Thyroid gland (tissue), 4 donors: ENCODE results near the gene WDR90. TPM values are rescaled to one million over a fixed set of nuclear protein-coding genes. Genes with fewer than 3 reads are reported as not detected.
A peak's percentile ranks its signal among the peaks of the same experiment; 100 is the strongest.

Source experiments
- DNase-seq, 2 donors: peaks; one replicate each; pipeline ENCODE4 v3.0.0-alpha.2; 2019
- H3K27ac ChIP-seq, 3 donors: fragments of 200-600 bp; sonication (generic); 1 replicate in 2 of 3; 2 replicates in 1 of 3; pipeline ENCODE4 v1.5.1; 2016 to 2019; ENCODE audit warnings: mild to moderate bottlenecking in 1 of 3, moderate library complexity in 1 of 3
- H3K27me3 ChIP-seq: fragments of 200-600 bp; sonication (generic); one replicate; pipeline ENCODE4 v1.5.1; 2019
- H3K36me3 ChIP-seq, 2 donors: fragments of 200-600 bp; sonication (generic); one replicate each; pipeline ENCODE4 v1.5.1; 2016 to 2019
- H3K4me1 ChIP-seq, 2 donors: fragments of 200-600 bp; sonication (generic); one replicate each; pipeline ENCODE4 v1.5.1; 2017 to 2019
- H3K4me3 ChIP-seq, 3 donors: fragments of 200-600 bp; sonication (generic); replicated peaks in 1 of 3; 1 replicate in 2 of 3; 2 replicates in 1 of 3; pipeline ENCODE4 v1.5.1; 2016; ENCODE audit warnings: mild to moderate bottlenecking in 1 of 3
- H3K9me3 ChIP-seq: fragments of 200-600 bp; sonication (generic); one replicate; pipeline ENCODE4 v1.5.1; 2017
- CTCF ChIP-seq, 6 experiments: fragments of 200-600 bp in 3 of 6; fragments of 450-650 bp in 3 of 6; sonication (generic) in 3 of 6; IDR thresholded peaks; one replicate each; pipeline ENCODE4 v1.5.1; 2016 to 2019; ENCODE audit warnings: antibody characterized with exemption in 6 of 6, mild to moderate bottlenecking in 2 of 6, inconsistent platforms in 1 of 6, moderate library complexity in 1 of 6
- POLR2A ChIP-seq, 2 donors: fragments of 450-650 bp; IDR thresholded peaks; one replicate each; pipeline ENCODE4 v1.6.1; 2017; ENCODE audit warnings: antibody characterized with exemption in 2 of 2, mild to moderate bottlenecking in 2 of 2, moderate library complexity in 1 of 2
- WGBS, 2 donors: methylation state at CpG; one replicate each; pipeline ENCODE4 v1.1.5; 2017; 5-methylcytosine and 5-hydroxymethylcytosine counted together
- intact Hi-C: fragments of 100-400 bp; cut with DNase I; formaldehyde crosslinking; loops from one replicate; pipeline ENCODE4 v1.15.1; 2023
- total RNA-seq, 4 donors: library from RNA; depleted of rRNA; stranded (reverse); fragments of >200 nt; gene quantifications; one replicate each; pipeline ENCODE4 v1.2.3, GENCODE V29; 2016

Gene WDR90
- total RNA-seq, 4 donors from 2014 or later = 23.6 to 56.0 (median 34.3) TPM

- Histone ChIP-seq H3K27me3 (no peaks in the 10 kb centered on the region), H3K9me3 (no peaks in the 10 kb centered on the region), H3K27ac (no peak overlapping the region), H3K36me3 (peaks cover 0 to 5% of the 10 kb centered on the region in 2 donors), H3K4me3 (no peak overlapping the region), H3K4me1 (peaks cover 0 to 8% of the 10 kb centered on the region in 2 donors)
- intact Hi-C loops = no loop called here
- WGBS, 2 donors = 68 to 74% methylated on average over 18 to 21 of the region's 21 CpGs
- TF ChIP-seq POLR2A (IDR thresholded peaks at IDR 0.05) = no peak
- no peak for TF ChIP-seq CTCF (IDR thresholded peaks at IDR 0.05)
- DNase-seq = peak in 1 of 2 donors; percentile 32
Observed at GRCh38 chr16:621526-622105, 27.5 kb upstream of the WDR90 start.

GRCh38 chr16:622920-623280 lies 26.3 kb upstream of the WDR90 start:
- H3K27me3 ChIP-seq = no peaks in the 10 kb centered on the region
- no peak overlapping the region for H3K27ac ChIP-seq
- intact Hi-C loops = no loop called here
- WGBS, 2 donors = 93 to 95% methylated on average over 17 of the region's 17 CpGs
- peaks cover 5 to 7% of the 10 kb centered on the region in 2 donors for H3K36me3 ChIP-seq
- no peaks in the 10 kb centered on the region for H3K9me3 ChIP-seq
- no peak for TF ChIP-seq CTCF (IDR thresholded peaks at IDR 0.05)
- no peak for TF ChIP-seq POLR2A (IDR thresholded peaks at IDR 0.05)
- no peak for DNase-seq
- no peak overlapping the region for H3K4me3 ChIP-seq
- H3K4me1 ChIP-seq = peaks cover 0 to 8% of the 10 kb centered on the region in 2 donors

DNA sequence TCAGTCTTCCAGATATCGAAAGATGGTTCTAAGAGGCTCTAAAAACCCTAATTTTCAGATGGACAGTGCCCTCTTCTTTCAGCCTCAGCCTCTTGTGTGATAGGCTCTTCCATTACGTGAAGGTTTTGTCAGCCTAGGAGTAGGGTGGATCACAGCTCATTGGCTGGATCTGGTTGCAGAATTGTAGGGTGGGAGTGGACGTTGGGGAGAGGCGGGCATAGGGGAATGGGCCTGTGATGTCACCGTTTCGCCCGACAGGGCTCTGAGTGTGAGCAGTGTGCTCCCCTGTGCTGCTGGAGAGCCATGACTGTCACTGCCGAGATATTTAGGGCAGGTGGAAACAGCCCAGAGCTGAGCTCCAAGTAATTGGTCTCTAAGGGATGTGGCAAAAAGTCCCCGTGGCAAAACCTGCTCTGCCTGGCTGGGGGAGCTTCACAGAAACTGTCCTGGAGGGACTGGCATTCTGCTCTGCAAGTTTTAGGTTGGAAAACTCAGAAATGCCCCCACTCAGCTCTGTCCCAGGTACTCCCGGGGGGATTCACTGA lies 24.6 kb upstream of the WDR90 start:
- H3K9me3 ChIP-seq = no peaks in the 10 kb centered on the region
- H3K27me3 ChIP-seq = no peaks in the 10 kb centered on the region
- intact Hi-C loops = no loop called here
- peaks cover 0 to 8% of the 10 kb centered on the region in 2 donors for H3K4me1 ChIP-seq
- H3K36me3 ChIP-seq = peaks cover 5 to 7% of the 10 kb centered on the region in 2 donors
- TF ChIP-seq POLR2A (IDR thresholded peaks at IDR 0.05) = no peak
- TF ChIP-seq CTCF (IDR thresholded peaks at IDR 0.05) = no peak
- H3K27ac ChIP-seq = no peak overlapping the region
- 80 to 87% methylated on average over 9 to 10 of the region's 10 CpGs for WGBS, 2 donors
- H3K4me3 ChIP-seq = no peak overlapping the region
- DNase-seq = no peak

GRCh38 chr16:625117-625976 lies 23.8 kb upstream of the WDR90 start:
- H3K4me1 ChIP-seq = peaks cover 0 to 11% of the 10 kb centered on the region in 2 donors
- H3K9me3 ChIP-seq = no peaks in the 10 kb centered on the region
- intact Hi-C loops = no loop called here
- H3K27ac ChIP-seq = no peak overlapping the region
- TF ChIP-seq CTCF (IDR thresholded peaks at IDR 0.05) (no peak), POLR2A (IDR thresholded peaks at IDR 0.05) (no peak)
- DNase-seq = no peak
- no peak overlapping the region for H3K4me3 ChIP-seq
- no peaks in the 10 kb centered on the region for H3K27me3 ChIP-seq
- H3K36me3 ChIP-seq = peaks cover 5 to 7% of the 10 kb centered on the region in 2 donors
- 94 to 99% methylated on average over 10 to 11 of the region's 37 CpGs for WGBS, 2 donors
